Kidney epithelial cell (primary cell): ENCODE results near the gene HCAR2. TPM values are rescaled to one million over a fixed set of nuclear protein-coding genes. Genes with fewer than 3 reads are reported as not detected.
"Not testable (repeated sequence)": the region's sequence is repeated elsewhere in the genome, so short reads cannot be mapped to it uniquely, and the experiment has no call there.

Experiments used
- DNase-seq: peaks from one replicate; pipeline ENCODE4 v3.0.0-alpha.2; 2010; ENCODE audit warnings: low read depth
- H3K27me3 ChIP-seq: 2 replicates; pipeline ENCODE4 v1.6.0; 2011; ENCODE audit warnings: low read length; ENCODE audit not compliant: control insufficient read depth, insufficient read depth
- H3K36me3 ChIP-seq: 2 replicates; pipeline ENCODE4 v1.5.1; 2011; ENCODE audit warnings: low read length; ENCODE audit not compliant: control insufficient read depth, insufficient read depth
- H3K4me3 ChIP-seq: 2 replicates; pipeline ENCODE4 v1.5.1; 2011; ENCODE audit warnings: low read depth, mild to moderate bottlenecking, control low read depth, low read length
- total RNA-seq: library from RNA; depleted of rRNA; stranded (reverse); fragments of >200 nt; gene quantifications from 2 replicates; pipeline ENCODE4 v1.2.3, GENCODE V29; 2015
- TF ChIP-seq, protein P1 (sequence below): IDR thresholded peaks from 2 replicates; pipeline ENCODE4 v1.5.1; 2011; ENCODE audit warnings: mild to moderate bottlenecking, moderate library complexity, low read length, control low read depth, inconsistent platforms; ENCODE audit not compliant: insufficient read depth, poor library complexity, severe bottlenecking

The HCAR2 gene
- total RNA-seq, 1 donor from 2014 or later, result not detected

DNA sequence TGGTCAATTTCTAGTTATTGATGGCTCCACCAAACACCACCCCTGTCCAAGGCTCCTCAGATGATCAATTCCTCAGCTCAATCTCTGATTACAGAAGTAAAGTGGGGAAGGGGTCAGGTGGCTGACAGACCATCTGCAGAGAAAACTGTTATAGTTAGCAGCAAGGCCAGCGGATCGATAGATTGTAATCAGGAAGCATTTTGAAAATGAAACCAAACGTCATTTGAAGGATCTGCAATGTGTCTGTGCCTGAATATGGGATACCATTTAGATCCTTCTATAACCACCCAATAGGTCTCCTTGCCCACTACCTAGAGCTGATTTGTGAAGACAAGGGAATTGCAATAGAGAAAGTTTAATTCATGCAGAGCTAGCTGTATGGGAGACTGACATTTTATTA lies 11.6 kb downstream of the HCAR2 start:
- Histone ChIP-seq H3K36me3 (no peaks in the 10 kb centered on the region), H3K27me3 (no peaks in the 10 kb centered on the region), H3K4me3 (no peak overlapping the region)
- DNase-seq, result no peak
- TF ChIP-seq, protein P1, sequence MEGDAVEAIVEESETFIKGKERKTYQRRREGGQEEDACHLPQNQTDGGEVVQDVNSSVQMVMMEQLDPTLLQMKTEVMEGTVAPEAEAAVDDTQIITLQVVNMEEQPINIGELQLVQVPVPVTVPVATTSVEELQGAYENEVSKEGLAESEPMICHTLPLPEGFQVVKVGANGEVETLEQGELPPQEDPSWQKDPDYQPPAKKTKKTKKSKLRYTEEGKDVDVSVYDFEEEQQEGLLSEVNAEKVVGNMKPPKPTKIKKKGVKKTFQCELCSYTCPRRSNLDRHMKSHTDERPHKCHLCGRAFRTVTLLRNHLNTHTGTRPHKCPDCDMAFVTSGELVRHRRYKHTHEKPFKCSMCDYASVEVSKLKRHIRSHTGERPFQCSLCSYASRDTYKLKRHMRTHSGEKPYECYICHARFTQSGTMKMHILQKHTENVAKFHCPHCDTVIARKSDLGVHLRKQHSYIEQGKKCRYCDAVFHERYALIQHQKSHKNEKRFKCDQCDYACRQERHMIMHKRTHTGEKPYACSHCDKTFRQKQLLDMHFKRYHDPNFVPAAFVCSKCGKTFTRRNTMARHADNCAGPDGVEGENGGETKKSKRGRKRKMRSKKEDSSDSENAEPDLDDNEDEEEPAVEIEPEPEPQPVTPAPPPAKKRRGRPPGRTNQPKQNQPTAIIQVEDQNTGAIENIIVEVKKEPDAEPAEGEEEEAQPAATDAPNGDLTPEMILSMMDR, result no peak

DNA sequence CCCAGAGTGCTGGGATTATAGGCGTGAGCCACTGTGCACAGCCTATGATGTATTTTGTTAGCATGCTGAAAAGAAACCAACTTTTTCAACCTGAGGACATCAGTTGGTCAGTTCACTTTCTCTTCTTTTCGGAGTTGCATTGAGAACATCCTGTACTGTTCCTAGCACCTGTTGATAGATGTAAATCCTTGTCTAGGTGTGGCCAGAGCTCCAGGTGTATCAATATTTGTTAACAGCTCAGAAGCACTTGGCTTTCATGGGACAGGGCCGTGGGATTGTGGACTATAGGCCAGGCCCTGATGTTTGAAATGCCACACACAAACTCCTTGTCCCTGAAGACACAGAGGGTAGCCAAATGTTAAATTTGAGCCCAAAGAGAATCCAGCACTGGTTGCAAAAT lies 14.9 kb downstream of the HCAR2 start:
- TF ChIP-seq, protein P1, result no peak
- Histone ChIP-seq H3K36me3 (no peaks in the 10 kb centered on the region), H3K27me3 (no peaks in the 10 kb centered on the region), H3K4me3 (no peak overlapping the region)
- no peak for DNase-seq

DNA sequence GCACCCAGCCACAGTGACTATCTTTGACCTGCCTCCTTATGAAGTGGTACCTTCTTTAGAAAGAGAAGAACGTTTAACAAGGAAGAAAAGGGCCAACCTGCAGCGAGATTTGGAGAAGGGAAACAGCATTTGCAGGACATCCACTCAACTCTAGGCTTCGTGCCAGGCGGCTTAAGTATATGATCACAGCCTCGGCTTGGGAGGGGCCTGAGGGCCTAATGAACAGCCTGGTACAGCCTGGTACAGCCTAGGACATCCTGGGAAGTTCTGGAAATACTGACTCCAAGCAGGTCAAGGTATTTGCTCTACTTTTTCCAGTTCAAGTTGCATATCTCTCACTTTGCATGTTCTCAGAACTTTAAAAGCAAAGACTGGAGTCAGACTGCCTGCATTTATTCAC lies 16.1 kb downstream of the HCAR2 start:
- Histone ChIP-seq H3K36me3 (no peaks in the 10 kb centered on the region), H3K4me3 (no peak overlapping the region), H3K27me3 (no peaks in the 10 kb centered on the region)
- TF ChIP-seq, protein P1, result no peak
- no peak for DNase-seq

DNA sequence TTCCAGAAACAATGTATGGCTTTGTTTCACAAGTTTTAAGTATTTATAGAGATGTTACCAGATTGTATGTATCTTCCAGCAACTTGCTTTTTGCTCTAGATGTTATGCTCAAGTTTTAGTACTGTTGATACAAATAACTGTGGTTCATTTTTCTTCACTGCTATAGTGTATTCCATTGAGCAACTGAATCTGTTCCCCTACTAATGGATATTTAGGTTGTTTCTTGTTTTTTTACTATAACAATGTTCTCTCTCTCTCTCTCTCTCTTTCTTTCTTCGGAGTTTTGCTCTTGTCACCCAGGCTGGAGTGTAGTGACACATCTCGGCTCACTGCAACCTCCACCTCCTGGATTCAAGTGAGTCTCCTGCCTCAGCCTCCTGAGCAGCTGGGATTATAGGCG lies 16.6 kb downstream of the HCAR2 start:
- Histone ChIP-seq H3K27me3 (no peaks in the 10 kb centered on the region), H3K4me3 (no peak overlapping the region), H3K36me3 (no peaks in the 10 kb centered on the region)
- no peak for DNase-seq
- TF ChIP-seq, protein P1, result no peak

DNA sequence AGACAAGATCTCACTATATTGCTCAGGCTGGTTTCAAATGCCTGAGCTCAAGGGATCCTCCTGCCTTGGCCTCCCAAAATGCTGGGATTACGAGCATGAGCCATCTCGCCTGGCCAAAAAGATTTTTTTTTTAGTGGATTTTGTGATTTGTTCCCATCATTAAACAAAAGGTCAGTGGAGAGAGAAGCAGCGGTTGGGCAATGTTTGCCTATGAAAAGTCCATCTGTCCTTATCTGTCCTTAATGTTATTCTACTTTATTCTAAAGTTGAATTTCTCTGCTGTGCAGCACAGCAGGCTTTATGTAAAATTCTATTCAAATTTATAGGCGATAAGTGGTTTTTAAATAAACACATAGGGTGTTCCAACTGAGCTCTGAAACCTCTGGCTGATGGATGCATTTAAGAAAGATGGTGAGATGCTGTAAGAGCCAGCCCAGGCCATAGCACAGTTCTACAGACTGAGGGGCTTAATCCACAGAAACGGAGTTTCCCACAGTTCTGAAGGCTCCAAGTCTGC lies 18.8 kb downstream of the HCAR2 start:
- TF ChIP-seq, protein P1, result no peak
- no peaks in the 10 kb centered on the region for H3K27me3 ChIP-seq

DNA sequence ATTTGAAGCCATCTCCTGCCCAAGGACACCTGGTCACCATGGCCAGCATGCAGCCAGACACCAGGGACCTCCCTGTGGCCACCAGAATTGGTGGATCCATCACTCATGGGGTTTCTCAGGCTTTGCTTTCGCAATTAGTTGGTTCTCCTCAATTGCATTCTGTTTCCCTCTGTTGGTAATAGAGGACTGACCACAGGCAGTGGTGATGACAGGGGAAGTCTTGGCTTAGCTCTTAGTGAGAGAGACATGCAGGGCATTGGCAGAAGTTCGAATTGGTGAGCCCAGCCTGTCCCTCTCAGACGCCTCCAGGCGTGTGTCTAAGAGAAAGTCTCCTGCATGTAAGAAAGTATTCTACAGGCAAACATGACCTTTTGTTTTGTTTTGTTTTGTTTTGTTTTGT lies 21.3 kb downstream of the HCAR2 start:
- TF ChIP-seq, protein P1, result no peak
- H3K4me3 ChIP-seq, result no peak overlapping the region
- no peak for DNase-seq

More for the DNA sequence above, 18.8 kb downstream of the HCAR2 start:
- DNase-seq, result no peak
- Histone ChIP-seq H3K4me3 (no peak overlapping the region), H3K36me3 (no peaks in the 10 kb centered on the region)

DNA sequence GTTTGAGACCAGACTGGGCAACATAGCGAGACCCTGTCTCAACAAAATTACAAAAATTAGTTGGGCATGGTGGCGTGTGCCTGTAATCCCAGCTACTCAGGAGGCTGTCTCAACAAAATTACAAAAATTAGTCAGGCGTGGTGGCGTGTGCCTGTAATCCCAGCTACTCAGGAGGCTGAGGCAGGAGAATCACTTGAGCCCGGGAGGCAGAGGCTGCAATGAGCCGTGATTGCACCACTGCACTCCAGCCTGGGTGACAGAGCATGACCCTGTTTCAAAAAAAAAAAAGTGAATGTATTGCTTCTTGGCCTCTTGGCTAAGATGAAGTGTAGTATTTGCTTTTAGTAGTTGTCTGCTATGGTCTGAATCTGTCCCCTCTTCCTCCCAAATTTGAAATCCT lies 22.2 kb downstream of the HCAR2 start:
- not testable (repeated sequence) for H3K36me3 ChIP-seq, H3K4me3 ChIP-seq, H3K27me3 ChIP-seq, DNase-seq

More for the DNA sequence above, 21.3 kb downstream of the HCAR2 start:
- no peaks in the 10 kb centered on the region for H3K36me3 ChIP-seq
- no peaks in the 10 kb centered on the region for H3K27me3 ChIP-seq

DNA sequence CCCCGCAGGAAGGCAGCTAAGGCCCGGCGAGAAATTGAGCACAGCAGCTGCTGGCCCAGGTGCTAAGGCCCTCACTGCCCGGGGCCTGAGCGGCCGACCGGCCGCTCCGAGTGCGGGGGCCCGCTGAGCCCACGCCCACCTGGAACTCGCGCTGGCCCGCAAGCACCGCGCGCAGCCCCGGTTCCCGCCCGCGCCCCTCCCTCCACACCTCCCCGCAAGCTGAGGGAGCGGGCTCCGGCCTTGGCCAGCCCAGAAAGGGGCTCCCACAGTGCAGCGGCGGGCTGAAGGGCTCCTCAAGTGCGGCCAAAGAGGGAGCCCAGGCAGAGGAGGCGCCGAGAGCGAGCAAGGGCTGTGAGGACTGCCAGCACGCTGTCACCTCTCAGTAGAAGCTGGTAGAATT lies 26.4 kb downstream of the HCAR2 start:
- H3K27me3 ChIP-seq, H3K4me3 ChIP-seq, H3K36me3 ChIP-seq, DNase-seq: not testable (repeated sequence)

DNA sequence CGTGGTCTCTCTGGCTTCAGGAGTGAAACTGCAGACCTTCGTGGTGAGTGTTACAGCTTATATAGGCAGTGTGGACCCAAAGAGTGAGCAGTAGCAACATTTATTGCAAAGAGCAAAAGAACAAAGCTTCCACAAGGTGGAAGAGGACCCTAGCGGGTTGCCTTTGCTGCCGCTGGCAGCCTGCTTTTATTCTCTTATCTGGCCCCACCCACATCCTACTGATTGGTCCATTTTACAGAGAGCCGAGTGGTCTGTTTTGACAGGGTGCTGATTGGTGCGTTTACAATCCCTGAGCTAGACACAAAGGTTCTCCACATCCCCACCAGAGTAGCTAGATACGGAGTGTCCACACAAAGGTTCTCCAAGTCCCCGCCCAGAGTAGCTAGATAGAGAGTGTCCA lies 27.1 kb downstream of the HCAR2 start:
- H3K36me3 ChIP-seq, H3K4me3 ChIP-seq, DNase-seq, H3K27me3 ChIP-seq: not testable (repeated sequence)
